K562 (cell line): Measurements from ENCODE around the gene SF3B3. TPM values are rescaled to one million over a fixed set of nuclear protein-coding genes. Genes with fewer than 3 reads are reported as not detected.

Experiments
- ARNT ChIP-seq, 2 experiments: fragments of 450-650 bp; IDR thresholded peaks; 2 replicates each; pipeline ENCODE4 v1.6.1; 2016; ENCODE audit warnings: mild to moderate bottlenecking in 1 of 2
- ATF1 ChIP-seq, 2 experiments: fragments of 450-650 bp in 1 of 2; IDR thresholded peaks; 2 replicates each; pipeline ENCODE4 v1.6.1; 2016; ENCODE audit warnings: missing compliant biosample characterization in 1 of 2, missing genetic modification characterization in 1 of 2
- BCL6 ChIP-seq: fragments of 250-450 bp; sonication (Bioruptor Pico); IDR thresholded peaks from 2 replicates; pipeline ENCODE4 v1.4.0; 2020
- DDX20 ChIP-seq: fragments of 450-650 bp; IDR thresholded peaks from 2 replicates; pipeline ENCODE4 v1.6.1; 2016; ENCODE audit warnings: missing genetic modification characterization, low read depth, mild to moderate bottlenecking, missing compliant biosample characterization, moderate library complexity
- FOXA3 ChIP-seq, 2 experiments: fragments of 450-650 bp in 1 of 2; sonication (generic) in 1 of 2; formaldehyde crosslinking; IDR thresholded peaks in 1 of 2; conservative IDR thresholded peaks in 1 of 2; 2 replicates each; pipeline versions ENCODE4 v1.4.0 to v1.8.0; 2020 to 2022; ENCODE audit warnings: mild to moderate bottlenecking in 2 of 2, missing genetic modification reagents in 1 of 2
- GTF2A2 ChIP-seq: IDR thresholded peaks from 2 replicates; pipeline ENCODE4 v1.6.1; 2016; ENCODE audit warnings: mild to moderate bottlenecking, missing genetic modification characterization, missing compliant biosample characterization
- HCFC1 ChIP-seq: IDR thresholded peaks from 2 replicates; pipeline ENCODE4 v1.6.1; 2012; ENCODE audit warnings: low read depth, low read length, improper control_type of control experiment
- HDAC3 ChIP-seq: fragments of 450-650 bp; IDR thresholded peaks from 2 replicates; pipeline ENCODE4 v1.6.1; 2018; ENCODE audit warnings: borderline replicate concordance, mild to moderate bottlenecking, moderate library complexity; ENCODE audit not compliant: partially characterized antibody
- KAT2B ChIP-seq: IDR thresholded peaks from one replicate; pipeline ENCODE4 v1.6.1; 2012; ENCODE audit warnings: low read depth, mild to moderate bottlenecking, control low read depth, inconsistent platforms, low read length, moderate library complexity
- KDM4B ChIP-seq, 2 experiments: fragments of 450-650 bp in 1 of 2; sonication (generic) in 1 of 2; IDR thresholded peaks; 2 replicates each; pipeline ENCODE4 v1.6.1; 2016 to 2017; ENCODE audit warnings: borderline replicate concordance in 2 of 2, antibody characterized with exemption in 1 of 2, low read depth in 1 of 2, mild to moderate bottlenecking in 1 of 2
- NBN ChIP-seq: fragments of 450-650 bp; IDR thresholded peaks from 2 replicates; pipeline ENCODE4 v1.6.1; 2016; ENCODE audit warnings: low read depth, mild to moderate bottlenecking
- NR4A1 ChIP-seq, 2 experiments: fragments of 250-450 bp in 1 of 2; fragments of 450-650 bp in 1 of 2; sonication (Bioruptor Pico) in 1 of 2; IDR thresholded peaks; 2 replicates each; pipeline versions ENCODE4 v1.4.0 to v1.6.1; 2016 to 2020; ENCODE audit warnings: mild to moderate bottlenecking in 2 of 2, missing compliant biosample characterization in 1 of 2, missing genetic modification characterization in 1 of 2, moderate library complexity in 1 of 2
- TSC22D4 ChIP-seq: fragments of 450-650 bp; IDR thresholded peaks from 2 replicates; pipeline ENCODE4 v1.6.1; 2016; ENCODE audit warnings: missing genetic modification characterization, missing biosample characterization, control low read depth
- ZNF431 ChIP-seq: sonication (generic); formaldehyde crosslinking; IDR thresholded peaks from 2 replicates; pipeline ENCODE4 v1.8.0; 2022; ENCODE audit warnings: mild to moderate bottlenecking, missing genetic modification reagents
- ZNF586 ChIP-seq: fragments of 450-650 bp; formaldehyde crosslinking; conservative IDR thresholded peaks from 2 replicates; pipeline ENCODE4 v1.4.0; 2020; ENCODE audit warnings: mild to moderate bottlenecking, moderate library complexity
- ZNF766 ChIP-seq: fragments of 200-800 bp; sonication (Bioruptor generic); conservative IDR thresholded peaks from 2 replicates; pipeline ENCODE4 v1.6.1; 2016; ENCODE audit warnings: missing genetic modification characterization, missing compliant biosample characterization
- polyA plus RNA-seq, 8 experiments: library from polyadenylated mRNA; depleted of rRNA in 4 of 8; stranded (reverse) in 5 of 8; unstranded in 3 of 8; fragments of >200 nt; fragmentation: Nextera tagmentation in 2 of 8; fragmentation: Illumina TruSeq in 1 of 8; extraction: Ambion mirVana in 2 of 8; extraction: Trizol in 1 of 8; gene quantifications; 2 replicates each; pipeline versions ENCODE4 v1.2.1 to v1.2.3, GENCODE V29; 2011 to 2014; ENCODE audit warnings: inconsistent platforms in 1 of 8, missing spikeins in 1 of 8
- total RNA-seq, 7 experiments: library from RNA; depleted of rRNA in 6 of 7; stranded (reverse); fragments of >200 nt in 6 of 7; fragmentation: Illumina TruSeq in 2 of 7; extraction: Trizol in 2 of 7; gene quantifications; 2 replicates each; pipeline versions ENCODE4 v1.2.1 to v1.2.3, GENCODE V29; 2011 to 2021; ENCODE audit warnings: low replicate concordance in 1 of 7
- TF ChIP-seq, protein P1 (sequence below), 2 experiments: fragments of 250-450 bp in 1 of 2; fragments of 450-650 bp in 1 of 2; sonication (Bioruptor Pico) in 1 of 2; IDR thresholded peaks; 2 replicates each; pipeline versions ENCODE4 v1.6.1 to v1.8.0; 2016 to 2021; ENCODE audit warnings: mild to moderate bottlenecking in 2 of 2, moderate library complexity in 2 of 2, missing compliant biosample characterization in 1 of 2, missing genetic modification characterization in 1 of 2
- TF ChIP-seq, protein P2 (sequence below): sonication (generic); formaldehyde crosslinking; IDR thresholded peaks from 2 replicates; pipeline ENCODE4 v1.9.0; 2022; ENCODE audit warnings: mild to moderate bottlenecking, missing genetic modification reagents
- TF ChIP-seq, protein P3 (sequence below): fragments of 450-650 bp; IDR thresholded peaks from 2 replicates; pipeline ENCODE4 v1.6.1; 2018; ENCODE audit not compliant: partially characterized antibody
- TF ChIP-seq, protein P4 (sequence below): fragments of 200-800 bp; sonication (Bioruptor generic); IDR thresholded peaks from 2 replicates; pipeline ENCODE4 v1.6.1; 2017; ENCODE audit warnings: missing genetic modification characterization, missing compliant biosample characterization

The SF3B3 gene
- total and polyA plus RNA-seq, 9 of the 15 experiments (the other 6 are each of a cell fraction or from before 2014, with no cell fraction given) = 98.9 to 546 (median 221) TPM

DNA sequence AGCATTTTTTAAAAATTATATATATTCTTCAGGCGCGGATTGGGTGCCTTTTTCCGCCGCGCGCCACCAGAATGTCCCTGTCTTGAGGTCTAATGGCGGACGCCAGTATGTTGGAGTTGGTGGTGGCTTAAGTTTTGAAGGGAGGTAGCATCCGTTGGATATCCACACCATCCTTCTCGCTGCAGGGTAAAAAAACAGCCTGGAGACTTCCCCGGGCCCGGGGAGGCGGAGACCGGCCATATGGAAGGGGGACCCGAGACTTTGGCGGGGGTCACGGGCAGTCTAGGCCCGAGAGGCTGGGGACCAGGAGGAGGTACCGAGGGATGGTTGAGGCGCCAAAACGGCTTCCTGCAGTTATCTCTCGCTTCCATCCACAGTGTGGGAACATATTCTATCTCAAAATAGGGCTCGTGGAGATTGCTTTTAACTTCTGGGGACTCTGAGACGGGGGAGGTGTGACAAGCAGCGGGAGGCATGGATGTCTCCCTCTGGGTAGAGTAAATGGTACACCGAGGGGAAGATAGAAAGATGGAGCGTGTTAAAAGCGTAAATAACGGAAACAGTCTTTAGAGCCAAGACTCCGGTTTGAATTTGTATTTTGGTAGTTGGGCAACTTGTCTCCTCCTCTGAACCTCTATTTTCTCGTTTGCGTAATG is at the start of gene SF3B3 (continued):
- TF ChIP-seq, protein P1, sequence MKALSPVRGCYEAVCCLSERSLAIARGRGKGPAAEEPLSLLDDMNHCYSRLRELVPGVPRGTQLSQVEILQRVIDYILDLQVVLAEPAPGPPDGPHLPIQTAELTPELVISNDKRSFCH (CRISPR knock-in tag; IDR thresholded peaks at IDR 0.05) = no peak
- TF ChIP-seq, protein P1 (tag; IDR thresholded peaks at IDR 0.05) = peak; percentile 69
- no peak for TF ChIP-seq DDX20
- peak; percentile 52 for TF ChIP-seq HDAC3
- TF ChIP-seq ZNF586 = no peak
- TF ChIP-seq ARNT (IDR thresholded peaks at IDR 0.05) = no peak; a peak in 1 of 4 replicates
- TF ChIP-seq, protein P2, sequence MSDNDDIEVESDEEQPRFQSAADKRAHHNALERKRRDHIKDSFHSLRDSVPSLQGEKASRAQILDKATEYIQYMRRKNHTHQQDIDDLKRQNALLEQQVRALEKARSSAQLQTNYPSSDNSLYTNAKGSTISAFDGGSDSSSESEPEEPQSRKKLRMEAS = peak; percentile 74
- TF ChIP-seq GTF2A2 (tag) = peak; percentile 95
- TF ChIP-seq, protein P3, sequence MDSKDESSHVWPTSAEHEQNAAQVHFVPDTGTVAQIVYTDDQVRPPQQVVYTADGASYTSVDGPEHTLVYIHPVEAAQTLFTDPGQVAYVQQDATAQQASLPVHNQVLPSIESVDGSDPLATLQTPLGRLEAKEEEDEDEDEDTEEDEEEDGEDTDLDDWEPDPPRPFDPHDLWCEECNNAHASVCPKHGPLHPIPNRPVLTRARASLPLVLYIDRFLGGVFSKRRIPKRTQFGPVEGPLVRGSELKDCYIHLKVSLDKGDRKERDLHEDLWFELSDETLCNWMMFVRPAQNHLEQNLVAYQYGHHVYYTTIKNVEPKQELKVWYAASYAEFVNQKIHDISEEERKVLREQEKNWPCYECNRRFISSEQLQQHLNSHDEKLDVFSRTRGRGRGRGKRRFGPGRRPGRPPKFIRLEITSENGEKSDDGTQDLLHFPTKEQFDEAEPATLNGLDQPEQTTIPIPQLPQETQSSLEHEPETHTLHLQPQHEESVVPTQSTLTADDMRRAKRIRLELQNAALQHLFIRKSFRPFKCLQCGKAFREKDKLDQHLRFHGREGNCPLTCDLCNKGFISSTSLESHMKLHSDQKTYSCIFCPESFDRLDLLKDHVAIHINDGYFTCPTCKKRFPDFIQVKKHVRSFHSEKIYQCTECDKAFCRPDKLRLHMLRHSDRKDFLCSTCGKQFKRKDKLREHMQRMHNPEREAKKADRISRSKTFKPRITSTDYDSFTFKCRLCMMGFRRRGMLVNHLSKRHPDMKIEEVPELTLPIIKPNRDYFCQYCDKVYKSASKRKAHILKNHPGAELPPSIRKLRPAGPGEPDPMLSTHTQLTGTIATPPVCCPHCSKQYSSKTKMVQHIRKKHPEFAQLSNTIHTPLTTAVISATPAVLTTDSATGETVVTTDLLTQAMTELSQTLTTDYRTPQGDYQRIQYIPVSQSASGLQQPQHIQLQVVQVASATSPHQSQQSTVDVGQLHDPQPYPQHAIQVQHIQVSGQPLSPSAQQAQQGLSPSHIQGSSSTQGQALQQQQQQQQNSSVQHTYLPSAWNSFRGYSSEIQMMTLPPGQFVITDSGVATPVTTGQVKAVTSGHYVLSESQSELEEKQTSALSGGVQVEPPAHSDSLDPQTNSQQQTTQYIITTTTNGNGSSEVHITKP = peak; percentile 20
- 0 out of 2 replicates have a peak, but pooled peaks have one; percentile 7 for TF ChIP-seq HCFC1
- TF ChIP-seq NR4A1 (CRISPR knock-in tag; IDR thresholded peaks at IDR 0.05) = no peak
- TF ChIP-seq NR4A1 (tag; IDR thresholded peaks at IDR 0.05) = 0 out of 2 replicates have a peak, but pooled peaks have one; percentile 64
- TF ChIP-seq ZNF766 (CRISPR knock-in tag) = peak; percentile 16; the same call in 1 of the 2 replicates
- TF ChIP-seq KDM4B (IDR thresholded peaks at IDR 0.05; ENCODE audit: borderline replicate concordance in 2 of 2, low read depth in 1 of 2) = peak in 1 of 2 experiments; percentile 78; a peak in 1 of 4 replicates
- peak; percentile 67 for TF ChIP-seq KAT2B
- TF ChIP-seq, protein P4, sequence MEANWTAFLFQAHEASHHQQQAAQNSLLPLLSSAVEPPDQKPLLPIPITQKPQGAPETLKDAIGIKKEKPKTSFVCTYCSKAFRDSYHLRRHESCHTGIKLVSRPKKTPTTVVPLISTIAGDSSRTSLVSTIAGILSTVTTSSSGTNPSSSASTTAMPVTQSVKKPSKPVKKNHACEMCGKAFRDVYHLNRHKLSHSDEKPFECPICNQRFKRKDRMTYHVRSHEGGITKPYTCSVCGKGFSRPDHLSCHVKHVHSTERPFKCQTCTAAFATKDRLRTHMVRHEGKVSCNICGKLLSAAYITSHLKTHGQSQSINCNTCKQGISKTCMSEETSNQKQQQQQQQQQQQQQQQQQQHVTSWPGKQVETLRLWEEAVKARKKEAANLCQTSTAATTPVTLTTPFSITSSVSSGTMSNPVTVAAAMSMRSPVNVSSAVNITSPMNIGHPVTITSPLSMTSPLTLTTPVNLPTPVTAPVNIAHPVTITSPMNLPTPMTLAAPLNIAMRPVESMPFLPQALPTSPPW = peak; percentile 64; the same call in 1 of the 2 replicates
- no peak for TF ChIP-seq ATF1 (CRISPR knock-in tag; IDR thresholded peaks at IDR 0.05)
- TF ChIP-seq ATF1 (tag; IDR thresholded peaks at IDR 0.05) = peak; percentile 64
- 0 out of 4 replicates have a peak, but pooled peaks of 1 of the 2 experiments have one; percentile 37 for TF ChIP-seq FOXA3 (CRISPR knock-in tag; conservative IDR thresholded peaks at IDR 0.05 in 1 of 2, IDR thresholded peaks at IDR 0.05 in 1 of 2)
- no peak for TF ChIP-seq TSC22D4 (tag)
- TF ChIP-seq NBN = 0 out of 2 replicates have a peak, but pooled peaks have one; percentile 28
- peak; percentile 43; the same call in 1 of the 2 replicates for TF ChIP-seq ZNF431 (CRISPR knock-in tag)
- TF ChIP-seq BCL6 (CRISPR knock-in tag) = no peak
